ENCODE measurements around the gene FEM1A. TPM values are rescaled to one million over a fixed set of nuclear protein-coding genes. Genes with fewer than 3 reads are reported as not detected.
"Not testable (repeated sequence)": the region's sequence is repeated elsewhere in the genome, so short reads cannot be mapped to it uniquely, and the experiment has no call there.

The FEM1A gene
- total RNA-seq, 1 donor from 2014 or later: 13.3 TPM

- H3K9me3 ChIP-seq: no peaks in the 10 kb centered on the region
- ATAC-seq (no peak), DNase-seq (no peak)
- peaks cover 3% of the 10 kb centered on the region for H3K4me1 ChIP-seq
- H3K4me3 ChIP-seq: no peak overlapping the region
- H3K27me3 ChIP-seq (ENCODE audit: low read depth): no peaks in the 10 kb centered on the region
- peaks cover 40% of the 10 kb centered on the region for H3K36me3 ChIP-seq
- no peak for TF ChIP-seq CTCF (IDR thresholded peaks at IDR 0.05)
- H3K27ac ChIP-seq: no peak overlapping the region
- intact Hi-C loops (cut with DNase I): no loop called here
Measured at GRCh38 chr19:4821265-4821664, 29.7 kb downstream of the FEM1A start.

GRCh38 chr19:4822354-4822753, 30.8 kb downstream of the FEM1A start:
- ATAC-seq; intact Hi-C loops (cut with DNase I); H3K4me1 ChIP-seq; H3K27me3 ChIP-seq (ENCODE audit: low read depth); DNase-seq; H3K27ac ChIP-seq; H3K9me3 ChIP-seq; H3K4me3 ChIP-seq: not testable (repeated sequence)
- H3K36me3 ChIP-seq: peaks cover 29% of the 10 kb centered on the region

- no peak overlapping the region for H3K27ac ChIP-seq
- peaks cover under 1% of the 10 kb centered on the region for H3K4me1 ChIP-seq
- no peak for TF ChIP-seq CTCF (IDR thresholded peaks at IDR 0.05)
- H3K9me3 ChIP-seq: no peaks in the 10 kb centered on the region
- peaks cover 17% of the 10 kb centered on the region for H3K36me3 ChIP-seq
- ATAC-seq (no peak), DNase-seq (no peak)
- intact Hi-C loops (cut with DNase I): no loop called here
- no peak overlapping the region for H3K4me3 ChIP-seq
- no peaks in the 10 kb centered on the region for H3K27me3 ChIP-seq (ENCODE audit: low read depth)
Measured at GRCh38 chr19:4823577-4823976, 32.0 kb downstream of the FEM1A start.

GRCh38 chr19:4829001-4829712, 37.6 kb downstream of the FEM1A start:
- Histone ChIP-seq H3K27ac (no peak overlapping the region), H3K9me3 (no peaks in the 10 kb centered on the region), H3K4me1 (peaks cover 28% of the 10 kb centered on the region), H3K4me3 (no peak overlapping the region), H3K36me3 (peaks cover 6% of the 10 kb centered on the region), H3K27me3 (ENCODE audit: low read depth) (no peaks in the 10 kb centered on the region)
- intact Hi-C loops (cut with DNase I): no loop called here
- no peak for TF ChIP-seq CTCF (IDR thresholded peaks at IDR 0.05)
- ATAC-seq: no peak
- no peak for DNase-seq

- Histone ChIP-seq H3K27ac (peak overlapping the region; percentile 94), H3K27me3 (ENCODE audit: low read depth) (no peaks in the 10 kb centered on the region), H3K9me3 (no peaks in the 10 kb centered on the region), H3K36me3 (peaks cover 3% of the 10 kb centered on the region), H3K4me3 (peak overlapping the region; percentile 98), H3K4me1 (peaks cover 28% of the 10 kb centered on the region)
- DNase-seq: no peak
- intact Hi-C loops (cut with DNase I): no loop called here
- no peak for TF ChIP-seq CTCF (IDR thresholded peaks at IDR 0.05)
- ATAC-seq: no peak
Measured at GRCh38 chr19:4830332-4830731, 38.8 kb downstream of the FEM1A start.

GRCh38 chr19:4830768-4831265, 39.3 kb downstream of the FEM1A start:
- Histone ChIP-seq H3K36me3 (peaks cover 2% of the 10 kb centered on the region), H3K27ac (peak overlapping the region; percentile 94), H3K4me1 (peaks cover 28% of the 10 kb centered on the region), H3K9me3 (no peaks in the 10 kb centered on the region), H3K27me3 (ENCODE audit: low read depth) (no peaks in the 10 kb centered on the region), H3K4me3 (peak overlapping the region; percentile 98)
- ATAC-seq (peak; percentile 18 to 23), DNase-seq (no peak)
- intact Hi-C loops (cut with DNase I): no loop called here
- TF ChIP-seq CTCF (IDR thresholded peaks at IDR 0.05): no peak

Measured in lower lobe of right lung (tissue), 2 donors.